ENCODE measurements around the gene MITF.

Gene MITF

DNA sequence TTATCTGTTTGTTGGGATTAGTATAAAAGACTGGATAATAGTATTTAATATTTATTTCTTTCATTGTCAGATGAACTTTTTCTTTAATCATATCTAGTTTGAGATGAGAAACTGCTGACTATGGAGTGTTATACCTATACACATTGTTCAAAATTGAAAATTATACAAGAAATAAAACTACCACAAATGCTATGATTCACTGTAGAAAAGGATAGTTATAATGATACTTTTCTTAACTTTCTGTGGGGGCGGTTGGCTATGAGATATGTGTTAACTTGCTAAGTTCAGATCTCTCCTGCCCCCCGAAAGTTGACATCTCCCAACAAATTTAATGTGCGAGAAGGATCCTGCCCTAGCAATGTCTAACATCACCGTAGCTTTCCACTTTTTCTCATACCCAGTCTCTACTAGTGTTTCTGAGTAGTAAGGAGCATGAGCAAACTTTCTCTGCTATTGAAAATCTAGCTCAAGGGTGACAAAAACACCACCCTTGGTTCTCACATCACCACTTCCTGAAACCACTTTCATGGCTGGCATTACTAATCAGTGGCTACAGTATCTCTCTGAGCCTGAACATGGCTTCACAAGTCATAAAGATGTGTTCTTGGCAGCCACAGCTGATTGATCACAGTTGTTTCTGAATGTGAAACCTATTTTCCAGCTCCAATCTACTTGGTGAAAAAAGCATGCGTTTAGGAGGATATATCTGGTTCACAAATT lies 244.4 kb downstream of the MITF start:
- no peak for DNase-seq

DNA sequence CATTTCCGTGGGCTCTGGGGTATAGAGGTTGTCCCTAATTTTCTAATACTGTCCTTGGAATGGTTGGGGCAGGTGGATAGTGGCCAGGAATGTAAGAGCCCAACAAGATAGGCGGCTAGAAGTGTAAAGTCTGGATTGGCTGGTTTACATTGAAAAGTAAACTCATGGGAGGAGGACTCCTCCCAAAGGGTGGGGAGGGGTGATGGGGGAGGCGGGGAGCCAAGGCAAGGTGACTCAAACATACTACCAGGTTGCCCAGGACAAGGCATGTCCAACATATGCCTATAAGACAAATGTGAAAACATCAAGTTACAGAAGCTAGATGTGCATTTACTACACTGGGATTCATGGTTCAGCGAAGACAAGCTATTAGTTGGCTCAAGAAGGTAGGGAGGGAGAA lies 246.0 kb downstream of the MITF start:
- DNase-seq: no peak

DNA sequence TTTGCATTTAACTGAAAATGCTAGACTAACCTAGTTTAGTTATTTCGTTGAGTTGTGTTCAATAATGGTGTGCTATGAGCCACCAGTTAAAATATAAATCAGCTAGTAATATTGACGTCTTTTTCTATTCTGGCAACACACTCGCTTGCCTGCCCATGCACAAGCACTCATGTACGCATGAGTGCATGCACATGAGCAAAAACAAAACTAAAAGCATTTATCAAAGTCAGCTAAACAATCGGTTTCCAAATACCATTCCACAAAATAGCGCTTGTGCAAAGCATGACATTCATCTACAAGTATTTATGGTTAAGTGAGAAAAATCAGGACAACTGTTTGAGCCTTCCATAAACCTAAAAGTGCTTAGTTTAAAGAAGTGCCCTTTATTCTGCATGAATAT lies 247.2 kb downstream of the MITF start:
- DNase-seq: no peak

DNA sequence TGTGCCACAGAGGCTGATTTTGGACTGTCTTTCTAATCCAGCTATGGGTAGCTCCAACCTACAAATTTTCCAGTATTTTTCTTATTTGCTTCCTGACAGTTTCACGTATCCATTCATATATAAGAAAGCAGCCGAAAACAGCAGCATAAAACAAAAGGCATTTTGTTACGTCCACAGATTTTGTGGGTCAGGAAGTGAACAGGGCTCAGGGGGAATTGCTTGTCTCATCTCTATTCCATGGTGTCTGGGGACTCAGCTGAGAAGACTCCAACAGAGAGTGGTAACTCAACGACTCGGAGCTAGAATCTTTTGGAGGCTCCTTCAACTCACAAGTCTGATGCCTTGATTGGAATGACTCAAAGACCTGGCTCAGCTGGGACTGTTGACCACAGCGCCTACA lies 248.6 kb downstream of the MITF start:
- DNase-seq: no peak

DNA sequence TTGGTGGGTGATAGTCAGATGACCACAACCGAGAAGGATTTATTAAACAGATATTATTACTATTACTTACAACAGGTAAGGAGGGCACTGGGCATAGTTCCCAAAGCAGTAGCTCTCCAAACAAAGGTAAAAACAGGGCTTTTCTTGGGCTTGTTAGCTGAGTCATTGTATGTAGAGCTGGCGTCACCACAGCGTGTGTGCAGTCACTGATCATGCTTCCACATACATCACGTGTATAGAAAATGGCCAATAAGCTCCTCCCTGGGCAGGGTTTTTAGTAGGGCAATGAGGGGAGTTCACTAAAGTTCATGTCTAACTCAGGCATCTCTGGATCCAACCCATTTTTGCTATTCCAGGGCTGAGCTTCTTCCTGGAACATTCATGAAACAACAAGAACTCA lies 254.5 kb downstream of the MITF start:
- DNase-seq: no peak

DNA sequence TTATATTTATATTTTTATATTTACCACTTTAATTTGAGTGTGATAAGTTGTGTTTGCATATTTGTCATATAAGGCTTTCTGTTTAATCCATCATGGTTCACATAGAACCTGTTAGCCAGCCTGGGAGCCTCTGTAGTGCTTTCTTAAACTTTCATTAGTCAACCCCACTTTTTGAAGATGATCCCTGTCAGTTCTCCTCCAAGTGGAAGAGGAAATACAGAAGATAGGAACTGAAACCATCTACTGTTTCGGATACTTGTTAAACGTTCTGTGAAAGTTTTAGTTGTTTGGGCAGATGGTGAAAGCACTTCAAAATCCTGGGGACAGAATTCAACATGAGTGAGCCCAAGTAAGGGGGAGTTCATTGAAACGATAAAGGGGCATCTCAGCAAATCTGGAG lies 255.7 kb downstream of the MITF start:
- no peak for DNase-seq

DNA sequence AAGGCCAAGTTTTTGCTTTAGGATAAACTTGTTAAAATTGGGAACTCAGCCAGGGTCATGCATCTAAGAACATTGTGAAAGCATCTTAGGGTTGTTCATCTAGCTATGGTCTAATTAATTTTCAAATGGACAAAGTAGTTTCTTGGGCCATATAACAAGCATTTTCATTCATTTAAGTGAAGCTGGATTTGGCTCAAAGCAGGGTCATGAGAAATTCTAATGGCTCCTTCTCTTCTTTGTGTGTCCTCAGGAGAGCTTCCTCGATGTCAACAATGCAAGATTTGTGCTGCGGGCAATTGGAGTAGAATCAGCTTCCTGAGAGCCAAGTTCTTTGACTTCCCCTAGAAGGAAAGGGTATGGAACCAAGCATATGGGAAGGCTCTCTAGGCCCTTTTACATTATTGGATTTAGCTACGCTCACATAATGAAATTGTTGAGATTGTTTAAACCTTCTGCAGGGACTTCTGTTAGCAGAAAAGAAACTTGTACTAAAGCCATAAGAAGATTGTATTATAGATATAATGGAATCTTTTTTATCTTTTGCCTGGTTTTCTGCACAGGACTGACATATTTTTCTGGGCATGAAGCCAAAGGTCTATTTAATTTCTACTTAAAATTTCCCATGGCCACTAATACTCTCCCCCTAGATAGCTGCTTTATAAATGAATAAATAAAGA lies 258.5 kb downstream of the MITF start:
- DNase-seq: no peak

DNA sequence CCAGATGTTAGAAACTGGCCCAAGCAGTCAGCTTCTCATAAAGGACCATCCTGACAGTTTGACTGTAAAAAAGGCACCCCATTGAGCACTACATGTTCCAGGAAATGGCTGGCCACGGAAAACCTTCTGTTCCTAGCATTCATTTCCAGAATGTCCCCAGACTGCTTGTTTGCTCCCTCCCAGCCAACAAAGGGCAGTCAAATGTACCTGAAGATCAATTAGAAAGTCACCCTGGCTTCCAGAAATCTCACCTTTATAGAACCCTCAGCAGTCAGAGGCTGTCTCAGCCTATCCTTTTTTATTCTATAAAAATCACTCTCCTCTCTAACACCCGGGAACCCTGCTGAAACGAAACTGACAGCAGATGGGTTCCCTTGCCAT lies 259.5 kb downstream of the MITF start:
- no peak for DNase-seq

DNA sequence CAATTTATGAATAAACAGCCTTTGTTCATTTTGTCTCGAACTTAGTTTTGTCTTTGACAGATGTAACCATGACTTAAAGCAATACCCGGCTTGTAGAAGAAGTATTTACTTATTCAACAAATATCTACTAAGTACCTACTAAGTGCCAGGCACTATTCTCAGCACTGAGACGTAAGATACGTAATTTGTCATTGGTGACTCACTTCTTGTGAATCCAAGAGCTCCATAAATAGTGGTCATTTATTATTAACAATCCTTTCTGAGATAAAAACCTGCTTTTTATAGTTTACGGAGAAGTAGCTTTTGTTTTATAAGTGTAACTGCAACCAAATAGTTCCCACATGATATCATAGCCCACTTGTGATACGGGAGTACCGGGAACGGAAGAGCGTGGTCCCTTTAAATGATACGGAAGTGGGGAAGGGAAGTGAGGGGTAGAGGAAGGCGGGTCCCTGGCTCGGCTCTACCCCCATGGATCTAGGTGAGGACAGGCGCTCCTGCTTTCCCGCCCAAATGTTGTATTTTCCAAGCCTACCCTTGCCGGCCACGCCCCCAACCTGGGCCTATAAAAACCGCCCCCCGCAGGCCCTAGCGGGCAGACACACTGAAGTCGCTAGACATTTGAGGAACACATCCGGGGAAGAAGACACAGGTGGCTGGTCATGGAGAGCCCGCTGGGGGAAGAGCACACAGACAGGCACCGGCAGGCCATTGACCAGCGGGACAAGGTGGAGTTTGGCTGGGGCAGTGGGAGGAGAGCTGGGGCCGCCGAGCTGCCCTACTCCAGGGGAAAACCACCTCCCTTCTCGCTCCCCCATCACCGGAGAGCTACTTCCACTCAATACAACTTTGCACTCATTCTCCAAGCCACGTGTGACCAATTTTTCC lies 260.1 kb downstream of the MITF start, which contains the start of gene SAMMSON:
Gene SAMMSON, plus strand, starts transcription at position 594 of the 888 bp plus-strand sequence.
- DNase-seq: no peak

DNA sequence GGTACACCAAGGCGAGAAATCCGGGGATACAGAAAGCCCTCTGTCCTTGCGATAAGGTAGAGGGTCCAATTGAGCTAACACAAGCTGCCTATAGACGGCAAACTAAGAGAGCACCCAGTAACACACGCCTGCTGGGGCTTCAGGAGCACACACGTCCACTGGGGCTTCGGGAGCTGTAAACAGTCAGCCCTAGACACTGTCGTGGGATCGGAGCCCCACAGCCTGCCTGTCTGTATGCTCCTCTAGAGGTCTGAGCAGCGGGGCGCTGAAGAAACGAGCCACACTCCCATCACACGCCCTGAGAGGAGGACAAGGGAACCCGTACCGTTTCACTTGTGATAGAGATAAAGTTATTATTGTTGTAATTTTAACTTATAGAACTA lies 260.8 kb downstream of the MITF start:
- DNase-seq: no peak

DNA sequence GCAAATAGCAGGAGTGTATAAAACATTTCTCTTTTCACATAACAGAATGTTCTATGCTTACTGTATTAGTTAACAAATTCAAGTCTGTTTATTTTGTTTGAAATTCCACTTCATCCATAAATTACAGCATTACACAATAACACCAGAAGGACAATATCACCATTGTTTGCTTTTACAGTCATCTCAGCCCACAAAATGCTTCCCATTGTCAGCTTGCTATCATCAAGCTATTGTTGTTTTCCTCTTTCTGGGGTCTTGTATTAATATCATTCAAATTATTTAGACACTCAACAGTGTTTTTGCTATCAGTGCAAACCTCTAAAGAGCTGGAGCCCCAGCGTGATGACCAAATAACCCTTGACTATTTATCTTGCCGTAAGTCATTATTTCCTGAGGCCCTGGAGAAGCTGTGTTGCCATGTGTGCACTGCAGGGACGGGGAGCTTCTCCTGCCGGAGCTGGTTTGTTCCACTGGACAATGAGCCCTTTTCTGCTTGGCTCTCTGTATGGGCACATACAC lies 261.4 kb downstream of the MITF start:
- DNase-seq: no peak

DNA sequence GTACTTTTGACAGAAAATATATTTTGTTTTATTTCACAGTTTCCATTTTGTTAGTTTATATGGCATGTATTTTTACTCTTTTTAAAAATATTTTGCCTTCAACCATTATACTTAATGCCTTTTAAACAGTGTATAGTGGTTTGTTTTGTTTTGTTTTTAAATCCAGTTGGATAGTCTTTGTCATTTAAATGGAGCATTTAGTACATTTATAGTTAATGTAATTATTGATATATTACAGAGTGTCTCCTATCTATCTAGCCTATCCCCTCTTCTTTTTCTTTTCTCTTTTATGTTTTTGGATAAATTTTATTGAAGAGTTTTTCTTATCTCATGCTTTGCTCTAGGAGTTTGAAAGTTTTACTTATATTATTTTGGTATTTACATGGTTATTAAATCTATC lies 263.9 kb downstream of the MITF start:
- DNase-seq: no peak

DNA sequence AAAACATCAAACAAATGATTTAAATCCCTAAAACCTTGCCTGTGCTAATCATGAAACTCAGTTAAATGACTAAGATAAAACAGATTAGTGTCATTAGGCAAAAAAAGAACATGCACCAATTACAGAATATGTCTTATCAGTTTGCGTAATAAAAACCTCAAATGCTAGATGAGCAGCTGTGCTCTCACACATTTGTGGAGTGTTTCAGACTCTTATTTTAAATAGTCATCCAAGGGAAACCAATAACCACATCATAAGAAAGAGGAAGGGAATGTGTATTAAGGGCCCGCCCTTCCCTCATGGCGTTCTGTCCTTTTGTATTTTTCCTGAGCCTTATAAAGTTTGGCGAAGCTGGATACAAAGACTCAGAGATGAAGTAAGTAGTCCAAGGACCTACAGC lies 266.8 kb downstream of the MITF start:
- DNase-seq: no peak

DNA sequence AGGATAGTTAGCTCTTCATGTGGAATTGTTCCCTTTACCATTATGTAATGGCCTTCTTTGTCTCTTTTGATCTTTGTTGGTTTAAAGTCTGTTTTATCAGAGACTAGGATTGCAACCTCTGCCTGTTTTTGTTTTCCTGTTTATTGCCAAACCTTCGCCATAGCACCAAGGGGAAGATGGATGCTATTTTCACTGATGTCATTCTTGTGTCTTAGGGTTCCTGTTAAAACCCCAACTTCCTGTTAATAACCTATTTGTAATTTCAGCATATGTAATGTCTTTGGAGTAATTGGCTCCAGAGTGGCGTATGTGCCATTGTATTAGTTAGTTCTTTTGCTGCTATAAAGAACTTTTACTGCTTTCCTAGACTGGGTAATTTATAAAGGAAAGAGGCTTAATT lies 271.1 kb downstream of the MITF start:
- DNase-seq: no peak

DNA sequence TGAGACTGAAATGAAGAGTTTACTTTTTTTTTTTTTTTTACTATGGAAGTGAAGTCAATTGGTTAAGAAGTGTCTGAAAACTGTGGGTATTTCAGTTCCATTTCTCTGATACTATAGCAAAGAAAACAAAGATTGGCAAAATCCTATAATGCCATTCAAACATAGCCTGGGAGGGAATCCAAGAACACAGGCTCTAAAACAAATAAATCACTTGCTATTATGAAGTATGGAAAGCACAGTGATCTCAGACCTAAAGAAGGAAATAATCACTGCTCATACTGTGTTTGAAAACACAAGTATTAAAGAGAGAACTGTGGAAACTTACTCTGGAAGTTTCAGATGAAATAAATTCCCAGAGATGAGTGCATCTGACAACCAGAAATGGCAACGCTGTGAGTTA lies 272.3 kb downstream of the MITF start:
- no peak for DNase-seq
